H1 (cell line): ENCODE data around the gene C4B. TPM values are rescaled to one million over a fixed set of nuclear protein-coding genes. Genes with fewer than 3 reads are reported as not detected.

ENCODE experiments used
- EGR1 ChIP-seq: IDR thresholded peaks from 2 replicates; pipeline ENCODE4 v1.6.1; 2011; ENCODE audit warnings: low read depth, low read length, borderline replicate concordance
- MAFK ChIP-seq: IDR thresholded peaks from 2 replicates; pipeline ENCODE4 v1.6.1; 2012; ENCODE audit warnings: low read depth, mild to moderate bottlenecking, improper control_type of control experiment, low read length
- RXRA ChIP-seq: IDR thresholded peaks from 2 replicates; pipeline ENCODE4 v1.6.1; 2011; ENCODE audit warnings: low read depth, mild to moderate bottlenecking, low read length, moderate library complexity; ENCODE audit not compliant: insufficient read depth
- ZNF274 ChIP-seq: IDR thresholded peaks from 2 replicates; pipeline ENCODE4 v1.7.0; 2012; ENCODE audit warnings: low read length, borderline replicate concordance; ENCODE audit errors: extremely low read depth
- polyA plus RNA-seq, 7 experiments: library from polyadenylated mRNA; depleted of rRNA in 3 of 7; stranded (reverse) in 5 of 7; unstranded in 2 of 7; fragments of >200 nt in 5 of 7; fragments of 200-250 nt in 2 of 7; gene quantifications; 1 replicate in 5 of 7; 2 replicates in 1 of 7; 4 replicates in 1 of 7; pipeline versions ENCODE4 v1.2.1 to v1.2.3, GENCODE V29; 2011 to 2013; ENCODE audit warnings: missing spikeins in 2 of 7, mixed read lengths in 2 of 7
- total RNA-seq: library from RNA; stranded (reverse); fragmentation: NEBNext Ultra II Directional; extraction: Animal tissue kit (Norgen Biotek cat#: 25700); gene quantifications from 2 replicates; pipeline ENCODE4 v1.2.1, GENCODE V29; 2021
- TF ChIP-seq, protein P1 (sequence below): IDR thresholded peaks from 2 replicates; pipeline ENCODE4 v1.6.1; 2012; ENCODE audit warnings: inconsistent platforms

C4B gene
- total and polyA plus RNA-seq, 2 of the 8 experiments (the other 6 are each of a cell fraction or from before 2014, with no cell fraction given), result 0.74 to 3.5 TPM

DNA sequence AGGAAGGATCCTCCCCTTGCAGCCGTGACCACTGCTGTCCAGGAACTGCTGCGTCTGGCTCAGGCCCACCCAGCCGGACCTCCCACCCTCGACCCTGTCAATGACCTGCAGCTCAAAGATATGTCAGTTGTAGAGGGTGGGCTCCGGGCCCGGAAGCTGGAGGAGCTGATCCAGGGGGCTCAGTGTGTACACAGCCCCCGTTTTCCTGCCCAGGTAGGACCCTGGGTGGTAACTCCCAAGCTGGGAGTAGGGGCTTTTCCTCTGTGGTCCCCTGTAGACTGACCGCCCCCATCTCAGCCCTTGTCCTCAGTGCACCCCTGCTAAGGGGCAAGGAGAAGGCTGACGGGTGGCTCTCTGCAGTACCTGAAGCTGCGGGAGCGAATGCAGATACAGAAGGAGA lies 46.3 kb upstream of the C4B start (continued):
- TF ChIP-seq EGR1 (no peak), RXRA (no peak), MAFK (no peak), ZNF274 (no peak)
- TF ChIP-seq, protein P1, sequence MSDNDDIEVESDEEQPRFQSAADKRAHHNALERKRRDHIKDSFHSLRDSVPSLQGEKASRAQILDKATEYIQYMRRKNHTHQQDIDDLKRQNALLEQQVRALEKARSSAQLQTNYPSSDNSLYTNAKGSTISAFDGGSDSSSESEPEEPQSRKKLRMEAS, result no peak
